Nephron progenitor cell (in vitro differentiated cells): ENCODE results near the gene HSCB.

Experiments
- DNase-seq: peaks from one replicate; pipeline ENCODE4 v3.0.0; 2021
- H3K27ac Mint-ChIP-seq: 2 replicates; pipeline ENCODE4 v1.8.0; 2021; ENCODE audit warnings: mild to moderate bottlenecking, moderate library complexity, mixed read lengths
- H3K27me3 Mint-ChIP-seq: 2 replicates; pipeline ENCODE4 v1.8.0; 2021; ENCODE audit warnings: mild to moderate bottlenecking, low read depth, mixed read lengths; ENCODE audit not compliant: poor library complexity
- H3K36me3 Mint-ChIP-seq: 2 replicates; pipeline ENCODE4 v1.8.0; 2021; ENCODE audit warnings: low read depth, mixed read lengths
- H3K4me1 Mint-ChIP-seq: 2 replicates; pipeline ENCODE4 v1.8.0; 2021; ENCODE audit warnings: mixed read lengths
- H3K4me3 Mint-ChIP-seq: 2 replicates; pipeline ENCODE4 v1.8.0; 2021; ENCODE audit warnings: mild to moderate bottlenecking, moderate library complexity, mixed read lengths
- H3K9me3 Mint-ChIP-seq: 2 replicates; pipeline ENCODE4 v1.8.0; 2021; ENCODE audit warnings: mild to moderate bottlenecking, moderate library complexity, mixed read lengths
- TF ChIP-seq, protein P1 (sequence below): fragments of 200-600 bp; sonication (generic); IDR thresholded peaks from 2 replicates; pipeline ENCODE4 v1.5.0; 2021; ENCODE audit warnings: antibody characterized with exemption

The HSCB gene

GRCh38 chr22:28710107-28710506 lies 31.7 kb upstream of the HSCB start:
- Mint-ChIP-seq H3K36me3 (peaks cover 71% of the 10 kb centered on the region), H3K27ac (no peak overlapping the region), H3K4me3 (no peak overlapping the region), H3K4me1 (peaks cover 9% of the 10 kb centered on the region), H3K9me3 (no peaks in the 10 kb centered on the region), H3K27me3 (no peaks in the 10 kb centered on the region)
- TF ChIP-seq, protein P1, sequence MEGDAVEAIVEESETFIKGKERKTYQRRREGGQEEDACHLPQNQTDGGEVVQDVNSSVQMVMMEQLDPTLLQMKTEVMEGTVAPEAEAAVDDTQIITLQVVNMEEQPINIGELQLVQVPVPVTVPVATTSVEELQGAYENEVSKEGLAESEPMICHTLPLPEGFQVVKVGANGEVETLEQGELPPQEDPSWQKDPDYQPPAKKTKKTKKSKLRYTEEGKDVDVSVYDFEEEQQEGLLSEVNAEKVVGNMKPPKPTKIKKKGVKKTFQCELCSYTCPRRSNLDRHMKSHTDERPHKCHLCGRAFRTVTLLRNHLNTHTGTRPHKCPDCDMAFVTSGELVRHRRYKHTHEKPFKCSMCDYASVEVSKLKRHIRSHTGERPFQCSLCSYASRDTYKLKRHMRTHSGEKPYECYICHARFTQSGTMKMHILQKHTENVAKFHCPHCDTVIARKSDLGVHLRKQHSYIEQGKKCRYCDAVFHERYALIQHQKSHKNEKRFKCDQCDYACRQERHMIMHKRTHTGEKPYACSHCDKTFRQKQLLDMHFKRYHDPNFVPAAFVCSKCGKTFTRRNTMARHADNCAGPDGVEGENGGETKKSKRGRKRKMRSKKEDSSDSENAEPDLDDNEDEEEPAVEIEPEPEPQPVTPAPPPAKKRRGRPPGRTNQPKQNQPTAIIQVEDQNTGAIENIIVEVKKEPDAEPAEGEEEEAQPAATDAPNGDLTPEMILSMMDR: no peak
- DNase-seq: no peak

DNA sequence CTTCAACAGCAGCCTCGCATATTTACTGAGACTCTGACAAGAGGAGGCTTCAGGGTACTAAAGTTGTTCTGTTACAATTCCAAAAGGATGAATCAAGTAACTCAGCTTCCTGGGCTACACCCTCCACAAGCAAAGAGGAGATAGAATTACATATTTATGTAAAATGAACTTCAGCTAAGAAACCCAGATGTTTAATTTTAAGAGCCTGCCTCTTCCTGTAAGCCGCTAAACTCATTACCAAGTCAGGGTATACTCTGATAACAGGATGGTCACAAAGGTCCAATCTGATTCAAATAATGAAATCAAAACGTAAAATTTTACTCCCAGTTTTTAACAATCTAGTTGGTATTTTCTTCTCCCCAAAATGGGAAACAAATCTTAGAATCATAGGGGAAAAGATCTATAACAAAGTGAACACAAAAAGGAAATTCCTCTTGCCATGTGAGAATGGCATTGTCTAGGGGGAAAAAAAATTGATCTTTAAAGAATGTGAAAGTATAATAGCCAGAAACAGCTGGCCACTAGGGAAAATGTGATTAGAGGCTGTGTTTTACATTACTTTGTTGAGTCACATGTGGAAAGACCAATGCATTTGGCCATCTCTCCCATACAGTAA lies 31.2 kb upstream of the HSCB start:
- Mint-ChIP-seq H3K9me3 (no peaks in the 10 kb centered on the region), H3K36me3 (peaks cover 73% of the 10 kb centered on the region), H3K4me3 (no peak overlapping the region), H3K27ac (no peak overlapping the region), H3K4me1 (peaks cover 9% of the 10 kb centered on the region), H3K27me3 (no peaks in the 10 kb centered on the region)
- no peak for DNase-seq
- TF ChIP-seq, protein P1: no peak

- peaks cover 70% of the 10 kb centered on the region for H3K36me3 Mint-ChIP-seq
- no peaks in the 10 kb centered on the region for H3K27me3 Mint-ChIP-seq
- H3K4me3 Mint-ChIP-seq: no peak overlapping the region
- TF ChIP-seq, protein P1: no peak
- H3K4me1 Mint-ChIP-seq: peaks cover 9% of the 10 kb centered on the region
- no peak overlapping the region for H3K27ac Mint-ChIP-seq
- no peak for DNase-seq
- H3K9me3 Mint-ChIP-seq: no peaks in the 10 kb centered on the region
Observed at GRCh38 chr22:28711341-28711740, 30.5 kb upstream of the HSCB start.

GRCh38 chr22:28711820-28712777 lies 29.7 kb upstream of the HSCB start:
- Mint-ChIP-seq H3K36me3 (peaks cover 66% of the 10 kb centered on the region), H3K4me1 (peaks cover 5% of the 10 kb centered on the region), H3K27ac (peak overlapping the region; percentile 13), H3K27me3 (no peaks in the 10 kb centered on the region), H3K4me3 (no peak overlapping the region), H3K9me3 (no peaks in the 10 kb centered on the region)
- DNase-seq: no peak
- TF ChIP-seq, protein P1: no peak

- Mint-ChIP-seq H3K27ac (no peak overlapping the region), H3K4me3 (no peak overlapping the region), H3K9me3 (no peaks in the 10 kb centered on the region), H3K27me3 (no peaks in the 10 kb centered on the region), H3K36me3 (peaks cover 61% of the 10 kb centered on the region), H3K4me1 (no peaks in the 10 kb centered on the region)
- DNase-seq: no peak
- TF ChIP-seq, protein P1: no peak
Observed at GRCh38 chr22:28714043-28714628, 27.7 kb upstream of the HSCB start.
